Measurements from ENCODE around the gene AP1M1. TPM values are rescaled to one million over a fixed set of nuclear protein-coding genes. Genes with fewer than 3 reads are reported as not detected.

AP1M1 gene
- polyA plus RNA-seq, 3 donors: 54.3 to 70.2 (median 67.7) TPM

DNA sequence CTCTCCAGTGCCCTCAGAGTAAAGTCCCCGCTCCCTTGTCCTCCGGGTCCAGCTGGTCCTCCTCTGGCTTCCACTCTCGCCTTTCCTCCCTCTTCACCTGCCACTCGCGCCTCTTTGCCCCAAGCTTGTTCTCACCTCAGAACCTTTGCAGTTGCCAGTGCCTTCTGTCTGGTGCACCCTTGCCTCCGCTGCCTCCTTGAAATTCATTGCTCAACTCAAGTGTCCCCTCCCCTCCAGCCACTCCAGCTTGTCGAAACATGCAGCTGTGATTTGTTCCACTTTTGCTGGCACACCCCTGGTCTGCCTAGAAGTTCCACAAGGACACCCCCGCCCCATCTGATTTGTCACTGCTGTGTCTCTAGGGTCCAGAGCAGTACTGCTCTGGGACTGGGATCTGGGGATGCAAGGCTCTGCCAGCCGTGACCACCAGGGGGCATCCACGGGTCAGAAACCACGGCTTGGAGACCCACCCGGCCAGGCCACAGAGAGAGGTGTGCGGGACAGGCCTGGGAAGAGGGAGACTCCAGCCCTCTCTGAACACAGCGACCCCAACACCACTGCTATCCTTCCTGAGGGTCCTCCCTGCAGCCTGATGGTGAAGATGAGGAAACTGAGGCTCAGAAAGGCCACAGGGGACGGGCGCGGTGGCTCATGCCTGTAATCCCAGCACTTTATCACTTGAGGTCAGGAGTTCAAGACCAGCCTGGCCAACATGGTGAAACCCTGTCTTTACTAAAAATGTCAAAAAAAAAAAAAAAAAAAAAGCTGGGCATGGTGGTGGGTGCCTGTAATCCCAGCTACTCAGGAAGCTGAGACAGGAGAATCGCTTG lies 49.9 kb downstream of the AP1M1 start:
- peak; percentile 38 to 76 (median 63) for DNase-seq (ENCODE audit: extremely low read depth in 1 of 11, low read depth in 9 of 11, low spot score in 4 of 11)

DNA sequence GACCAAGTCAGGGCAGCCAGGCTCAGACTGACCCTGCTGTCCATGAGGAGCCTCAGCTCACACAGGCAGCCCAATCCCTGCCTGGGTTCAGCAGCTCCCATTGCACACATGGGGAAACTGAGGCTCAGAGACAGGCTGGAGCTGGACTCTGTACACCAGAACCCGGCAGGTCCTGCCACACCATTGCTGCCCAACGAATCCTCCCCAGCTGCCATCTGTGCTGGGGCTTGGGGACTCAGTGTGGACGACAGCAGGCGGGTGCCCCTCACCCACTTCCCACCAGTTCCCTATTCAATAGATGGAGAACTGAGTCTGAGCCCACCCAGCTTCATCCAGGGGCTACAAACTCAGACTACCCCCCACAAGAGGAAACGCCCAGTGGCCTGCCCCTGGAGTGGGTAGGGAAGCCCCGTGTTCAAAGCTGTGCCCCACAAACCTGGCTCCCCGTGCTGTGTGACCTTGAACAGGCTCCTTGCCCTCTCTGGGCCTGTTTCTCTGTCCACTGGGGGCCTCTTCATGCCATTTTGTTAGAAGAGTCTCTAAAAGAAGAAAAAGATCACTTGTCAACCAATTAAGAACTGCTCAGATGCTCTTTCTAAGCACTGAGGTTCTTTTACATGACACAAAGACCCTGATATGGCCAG lies 50.8 kb downstream of the AP1M1 start:
- DNase-seq (ENCODE audit: extremely low read depth in 1 of 11, low read depth in 9 of 11, low spot score in 4 of 11): no peak

DNA sequence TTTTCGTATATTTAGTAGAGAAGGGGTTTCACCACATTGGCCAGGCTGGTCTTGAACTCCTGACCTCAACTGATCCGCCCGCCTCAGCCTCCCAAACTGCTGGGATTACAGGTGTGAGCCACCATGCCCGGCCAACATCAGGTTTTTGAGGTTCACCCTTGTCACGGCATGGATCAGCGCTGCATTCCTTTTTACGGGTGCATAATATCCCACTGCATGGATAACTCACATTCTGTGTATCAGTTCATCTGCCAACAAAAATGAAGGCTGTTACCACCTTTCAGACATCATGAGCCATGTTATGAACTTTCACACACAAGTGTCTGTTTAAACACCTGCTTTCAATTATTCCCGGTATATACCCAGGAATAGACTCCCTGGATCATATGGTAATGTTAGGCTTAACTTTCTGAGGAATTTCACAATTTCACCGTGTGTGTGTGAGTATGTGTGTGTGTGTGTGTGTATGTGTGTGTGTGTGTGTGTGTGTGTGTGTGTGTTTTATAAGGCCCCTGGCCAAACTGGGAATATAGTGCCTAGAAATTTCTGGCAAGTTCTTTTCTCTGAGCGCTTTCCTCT lies 52.2 kb downstream of the AP1M1 start:
- DNase-seq (ENCODE audit: extremely low read depth in 1 of 11, low read depth in 9 of 11, low spot score in 4 of 11): no peak

DNA sequence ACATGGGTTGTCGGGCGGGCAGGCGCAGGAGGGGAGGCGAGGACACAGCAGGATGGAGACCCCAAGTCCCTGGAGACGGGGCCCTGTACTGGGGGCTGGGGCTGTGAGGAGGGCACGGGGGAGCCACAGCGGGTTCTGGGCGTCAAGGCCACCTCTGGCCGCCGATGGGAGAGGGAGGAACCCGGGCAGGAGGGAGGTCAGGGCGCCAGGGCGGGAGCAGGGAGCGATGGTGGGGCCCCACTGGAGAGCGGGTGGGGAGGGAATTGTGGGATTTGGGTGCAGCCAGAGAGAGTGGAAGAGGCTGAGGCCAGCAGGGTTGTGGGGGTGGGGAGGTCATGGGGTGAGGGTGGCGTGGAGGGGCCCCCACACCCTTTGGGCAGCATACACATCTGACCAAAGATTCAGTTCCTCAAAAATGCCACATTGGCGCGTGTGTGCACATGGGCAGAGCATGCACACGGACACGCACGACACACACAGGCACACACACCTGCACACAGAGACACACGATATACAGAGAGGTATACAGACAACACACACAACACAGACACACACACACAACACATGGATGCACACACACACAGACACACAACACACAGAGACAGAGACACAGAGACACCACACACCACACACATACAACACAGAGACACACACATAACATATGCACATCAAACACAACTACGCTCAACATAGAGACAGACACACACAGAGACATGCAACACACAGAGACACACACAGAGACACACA lies 54.9 kb downstream of the AP1M1 start:
- DNase-seq (ENCODE audit: extremely low read depth in 1 of 11, low read depth in 9 of 11, low spot score in 4 of 11): no peak

DNA sequence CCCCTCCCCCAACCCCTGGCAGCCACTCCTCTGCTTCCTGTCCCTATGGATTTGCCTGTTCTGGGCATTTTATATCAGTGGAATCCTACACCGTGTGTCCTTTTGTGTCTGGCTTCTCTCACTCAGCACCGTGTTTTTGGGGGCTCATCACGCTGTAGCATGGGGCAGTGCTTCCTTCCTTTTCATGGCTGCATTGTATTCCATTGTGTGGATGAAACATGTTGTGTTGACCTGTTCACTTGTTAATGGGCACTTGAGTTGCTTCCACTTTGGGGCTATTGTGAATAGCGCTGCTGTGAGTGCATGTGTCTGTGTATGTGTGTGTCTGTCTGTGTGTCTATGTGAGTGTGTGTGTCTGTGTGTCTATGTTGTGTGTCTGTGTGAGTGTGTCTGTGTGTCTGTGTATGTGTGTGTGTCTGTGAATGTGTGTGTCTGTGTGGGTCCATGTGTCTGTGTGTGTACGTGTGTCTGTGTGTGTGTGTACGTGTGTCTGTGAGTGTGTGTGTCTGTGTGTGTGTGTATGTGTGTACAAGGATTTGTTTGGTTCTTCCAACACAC lies 57.2 kb downstream of the AP1M1 start:
- DNase-seq (ENCODE audit: extremely low read depth in 1 of 11, low read depth in 9 of 11, low spot score in 4 of 11): no peak

DNA sequence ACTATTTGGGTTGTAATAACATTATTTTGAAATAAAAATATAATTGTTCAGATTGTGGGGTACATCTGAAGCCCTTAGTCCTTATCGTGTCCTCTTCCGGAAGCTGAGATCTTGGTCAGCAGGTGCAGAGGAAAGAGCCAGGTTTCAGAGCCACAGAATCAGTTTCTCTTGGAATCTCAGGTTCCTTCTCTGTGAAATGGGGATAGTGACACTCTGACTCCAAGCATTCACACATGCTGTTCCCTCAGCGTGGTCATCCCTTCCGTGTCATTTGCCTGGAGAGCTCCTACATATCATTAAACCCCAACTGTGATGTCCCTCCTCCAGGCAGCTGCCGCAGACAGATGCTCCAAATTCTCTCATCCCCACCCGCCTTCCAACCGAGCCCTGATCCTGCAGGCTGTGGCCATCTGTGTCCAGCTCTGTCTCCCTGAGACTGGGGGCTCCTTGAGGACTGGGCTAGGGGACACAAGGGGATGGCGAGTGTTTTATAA lies 59.8 kb downstream of the AP1M1 start:
- no peak for DNase-seq (ENCODE audit: extremely low read depth in 1 of 11, low read depth in 9 of 11, low spot score in 4 of 11)

DNA sequence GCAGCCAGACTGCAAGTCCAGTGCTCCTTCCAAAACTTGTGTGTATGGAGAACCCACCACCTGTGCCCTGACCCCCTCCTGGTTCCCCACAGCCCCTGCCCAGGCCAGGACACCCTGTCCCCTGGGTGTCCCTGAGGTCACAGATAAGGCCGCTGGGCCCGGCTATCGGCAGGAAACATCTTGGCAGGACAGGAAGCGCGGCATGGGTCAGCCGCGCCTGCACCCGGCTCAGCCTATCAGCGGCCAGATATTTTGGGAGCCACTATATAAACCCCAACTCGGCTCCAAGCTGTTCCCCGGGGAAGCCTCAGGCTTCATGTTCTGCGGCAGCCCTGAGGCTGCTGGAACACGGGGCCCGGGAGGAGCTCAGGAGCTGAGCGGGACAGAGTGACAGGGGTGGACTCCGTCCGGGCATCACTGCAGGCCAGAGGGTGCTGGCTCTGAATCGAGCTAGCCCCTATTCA lies 60.8 kb downstream of the AP1M1 start:
- peak in 1 of 11 donors; percentile 25 for DNase-seq (ENCODE audit: extremely low read depth in 1 of 11, low read depth in 9 of 11, low spot score in 4 of 11)

DNA sequence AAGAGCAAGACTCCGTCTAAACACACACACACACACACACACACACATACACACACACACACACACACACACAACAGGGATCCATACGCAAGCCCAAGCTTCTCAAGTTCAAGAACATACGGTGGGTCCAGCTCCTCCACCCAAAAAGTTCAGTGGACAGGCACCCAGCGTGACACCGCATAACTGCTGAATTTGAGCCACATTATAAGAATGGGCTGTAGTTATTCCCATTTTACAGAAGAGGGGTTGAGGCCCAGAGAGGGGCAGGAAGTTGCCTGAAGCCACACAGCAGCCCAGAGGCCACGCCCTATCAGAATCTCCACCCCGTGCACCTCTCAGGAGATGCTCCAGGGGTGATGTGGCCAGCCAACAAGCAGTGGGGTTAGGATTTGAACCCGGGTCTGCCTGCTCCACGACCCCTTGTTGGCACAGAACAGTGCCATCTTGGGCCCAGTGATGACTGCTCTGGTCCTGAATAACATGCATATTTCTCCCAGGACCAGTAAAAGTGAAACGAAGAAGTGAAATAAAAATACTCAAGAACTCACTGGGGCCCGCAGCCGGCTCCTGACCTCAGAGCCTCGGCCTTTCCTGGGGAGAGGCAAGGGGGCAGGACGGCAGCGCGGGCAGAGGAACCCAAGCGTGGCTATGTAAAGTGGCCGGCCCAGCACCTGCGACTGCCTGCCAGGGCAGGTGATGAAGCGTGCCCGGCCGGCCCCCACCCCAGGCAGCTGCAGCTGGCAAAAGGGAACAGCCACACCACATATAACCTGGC lies 61.9 kb downstream of the AP1M1 start:
- no peak for DNase-seq (ENCODE audit: extremely low read depth in 1 of 11, low read depth in 9 of 11, low spot score in 4 of 11)

DNA sequence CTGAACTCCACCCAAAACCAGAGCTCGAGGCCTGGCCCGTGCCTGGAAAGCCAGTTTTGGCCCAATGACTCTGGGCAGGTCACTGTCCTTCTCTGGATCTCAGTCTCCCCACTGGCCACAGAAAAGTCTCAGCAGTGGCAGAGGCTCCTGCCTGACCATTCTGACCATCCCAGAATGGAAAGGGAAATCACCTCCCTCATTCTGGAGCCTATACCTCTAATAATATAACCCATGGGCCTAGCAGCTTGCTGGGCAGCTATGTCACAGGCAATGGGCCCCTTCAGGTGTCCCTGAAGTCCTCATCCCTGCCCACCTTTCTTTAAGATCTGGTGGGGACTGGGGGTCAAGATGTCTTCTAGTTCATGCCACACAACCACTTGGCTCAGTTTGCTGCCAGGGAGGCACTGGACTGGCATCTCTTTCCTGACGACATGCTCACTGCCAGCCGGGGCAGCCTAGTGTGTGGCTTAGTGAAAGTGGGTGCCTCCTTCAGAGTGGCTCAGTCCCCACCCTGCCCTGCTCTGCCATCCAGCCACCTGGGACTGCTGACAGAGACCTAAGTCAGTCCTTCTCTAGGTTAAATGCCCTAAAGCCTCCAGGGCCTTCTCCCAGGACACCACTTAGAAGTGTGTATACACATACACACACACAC lies 62.6 kb downstream of the AP1M1 start:
- DNase-seq (ENCODE audit: extremely low read depth in 1 of 11, low read depth in 9 of 11, low spot score in 4 of 11): no peak

DNA sequence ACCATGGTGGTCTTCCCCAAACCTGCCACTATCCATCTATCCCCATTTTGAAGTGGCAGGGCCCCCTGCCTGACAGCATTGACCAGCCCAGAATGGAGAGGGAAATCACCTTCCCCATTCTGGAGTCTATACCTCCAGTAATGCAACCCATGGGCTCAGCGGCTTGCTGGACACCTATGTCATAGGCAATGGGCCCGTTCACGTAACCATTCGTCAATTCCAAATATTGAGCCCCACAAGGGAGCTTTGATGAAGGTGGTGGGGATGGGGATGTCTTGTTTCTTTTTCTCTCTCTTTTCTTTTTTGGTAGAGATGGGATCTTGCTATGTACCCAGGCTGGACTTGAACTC lies 63.1 kb downstream of the AP1M1 start:
- DNase-seq (ENCODE audit: extremely low read depth in 1 of 11, low read depth in 9 of 11, low spot score in 4 of 11): no peak

DNA sequence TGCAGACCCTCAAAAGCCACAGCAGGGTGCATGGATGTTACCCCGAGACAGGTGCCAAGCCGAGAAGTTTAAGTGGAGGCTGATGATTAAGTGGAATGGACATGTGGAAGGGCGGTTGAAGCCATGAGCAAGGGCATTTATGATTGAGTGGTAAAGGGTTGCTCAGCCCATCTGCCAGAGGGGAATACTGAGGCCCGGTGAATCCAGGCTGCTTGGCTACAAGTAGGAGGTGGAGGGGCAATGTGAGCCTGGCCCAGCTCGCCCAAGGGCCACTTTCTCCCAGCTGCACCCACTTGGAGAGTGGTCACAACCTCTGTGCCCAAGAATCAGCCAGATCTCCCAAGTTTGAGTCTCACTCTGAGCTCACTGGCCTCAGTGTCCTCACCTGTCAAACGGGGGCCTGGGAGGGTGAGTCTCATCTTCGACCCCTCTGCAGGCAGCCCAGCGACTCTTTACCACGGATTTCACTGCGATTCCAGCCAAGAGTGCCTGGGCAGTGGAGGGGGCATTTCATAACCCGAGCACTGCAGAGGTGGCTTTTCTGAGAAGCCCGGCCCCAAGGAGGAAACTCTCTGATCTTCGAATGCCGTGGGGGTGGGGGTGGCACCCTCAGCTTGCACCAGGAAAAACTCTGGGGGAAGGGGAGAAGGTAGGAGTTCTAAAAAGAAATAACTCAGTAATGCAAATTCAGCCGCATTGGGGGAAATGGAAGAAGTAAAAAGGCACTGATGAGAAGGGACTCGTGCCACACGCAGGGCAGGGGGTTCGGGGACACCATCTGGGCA lies 64.1 kb downstream of the AP1M1 start:
- no peak for DNase-seq (ENCODE audit: extremely low read depth in 1 of 11, low read depth in 9 of 11, low spot score in 4 of 11)

DNA sequence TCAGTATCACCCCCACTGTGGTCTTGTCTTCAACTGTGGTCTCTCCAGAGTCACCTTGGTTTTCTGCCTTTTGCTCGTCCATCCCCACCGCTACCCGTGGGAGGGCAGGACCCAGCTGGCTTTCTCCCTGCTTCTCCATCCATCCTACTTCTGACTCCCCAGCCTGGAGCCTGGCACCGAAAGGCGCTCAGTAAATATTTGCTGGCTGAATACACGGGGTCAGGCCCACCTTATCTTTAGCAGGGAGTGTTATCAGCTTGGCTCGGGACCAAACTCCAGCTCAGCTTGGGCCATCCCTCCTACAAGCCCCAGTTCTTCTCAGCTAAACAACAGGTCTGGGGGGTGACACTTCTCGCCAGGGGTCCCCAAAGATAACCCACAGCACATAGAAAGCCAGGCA lies 64.9 kb downstream of the AP1M1 start:
- DNase-seq (ENCODE audit: extremely low read depth in 1 of 11, low read depth in 9 of 11, low spot score in 4 of 11): no peak

DNA sequence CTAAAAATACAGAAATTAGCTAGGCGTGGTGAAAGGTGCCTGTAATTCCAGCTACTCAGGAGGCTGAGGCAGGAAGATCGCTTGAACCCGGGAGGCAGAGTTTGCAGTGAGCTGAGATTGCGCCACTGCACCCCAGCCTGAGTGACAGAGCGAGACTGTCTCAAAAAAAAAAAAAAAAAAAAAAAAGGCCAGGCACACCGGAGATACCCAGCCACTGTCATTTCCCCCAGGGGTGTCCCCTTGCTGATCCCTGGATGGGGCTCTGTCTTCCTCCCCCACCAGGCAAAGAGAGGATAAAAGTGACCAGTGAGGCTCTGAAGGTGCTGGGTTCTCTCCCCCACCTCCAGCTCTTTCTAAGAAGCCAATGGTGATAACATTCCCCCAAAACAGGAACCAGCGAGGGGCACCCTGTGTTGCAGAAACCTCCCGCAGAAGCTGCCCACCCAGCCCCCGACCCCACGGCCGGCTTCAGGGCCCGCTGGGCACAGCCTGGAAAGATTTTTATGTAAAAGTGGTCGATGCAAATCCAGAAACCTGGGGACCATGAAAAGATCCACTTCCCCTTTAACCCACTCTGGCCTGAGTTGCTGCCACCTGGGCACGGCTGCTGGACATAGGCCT lies 65.5 kb downstream of the AP1M1 start:
- no peak for DNase-seq (ENCODE audit: extremely low read depth in 1 of 11, low read depth in 9 of 11, low spot score in 4 of 11)

DNA sequence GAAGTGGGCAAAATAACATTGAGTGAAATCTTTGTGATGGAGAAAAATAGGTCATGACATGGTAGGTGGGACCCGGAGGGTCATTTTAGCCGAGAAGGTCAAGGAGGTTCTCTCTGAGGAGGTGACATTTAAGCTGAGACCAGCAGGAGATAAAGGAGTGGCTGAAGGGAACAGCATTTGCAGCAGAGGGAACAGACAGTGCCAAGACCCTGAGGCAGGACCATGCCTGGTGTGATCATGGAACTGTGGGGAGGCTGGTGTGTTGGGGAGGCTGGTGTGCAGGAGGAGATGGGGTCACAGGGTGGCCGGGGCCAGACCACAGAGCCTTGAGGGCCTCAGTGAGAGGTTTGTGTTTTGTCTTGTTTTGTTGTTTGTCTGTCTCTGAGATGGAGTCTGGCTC lies 67.5 kb downstream of the AP1M1 start:
- no peak for DNase-seq (ENCODE audit: extremely low read depth in 1 of 11, low read depth in 9 of 11, low spot score in 4 of 11)

DNA sequence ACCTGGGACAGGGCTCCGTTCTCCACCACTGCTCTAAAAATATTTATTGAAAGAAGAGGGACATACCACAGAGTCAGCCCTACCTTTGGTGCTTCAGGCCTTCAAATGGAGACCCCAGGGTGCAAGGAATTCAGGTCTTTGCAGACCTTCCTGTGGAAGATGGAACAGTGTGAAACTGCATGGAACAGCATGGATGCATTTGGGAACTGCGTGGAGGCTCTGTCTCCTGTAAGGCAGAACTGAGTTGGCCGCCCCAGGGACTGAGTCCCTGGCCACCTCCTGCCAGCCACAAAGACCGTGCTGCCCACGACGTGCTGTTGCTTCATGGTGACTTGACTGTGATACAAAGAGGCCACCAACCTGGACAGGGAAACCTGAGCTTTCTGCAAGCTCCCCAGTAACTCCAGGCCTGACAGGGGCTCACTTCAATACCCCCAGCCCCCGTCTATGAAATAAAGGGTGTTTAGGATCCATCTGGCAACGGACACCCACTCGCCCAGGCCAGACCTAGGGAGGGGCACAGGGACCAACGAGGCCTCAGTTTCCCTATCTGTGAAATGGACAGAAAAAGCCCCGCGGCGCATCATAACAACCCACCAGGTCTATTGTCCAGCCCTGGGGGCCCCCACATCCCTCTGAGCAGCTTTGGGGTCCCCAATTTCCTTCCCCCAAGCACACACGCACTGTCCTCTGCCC lies 68.3 kb downstream of the AP1M1 start:
- DNase-seq (ENCODE audit: extremely low read depth in 1 of 11, low read depth in 9 of 11, low spot score in 4 of 11): no peak

DNA sequence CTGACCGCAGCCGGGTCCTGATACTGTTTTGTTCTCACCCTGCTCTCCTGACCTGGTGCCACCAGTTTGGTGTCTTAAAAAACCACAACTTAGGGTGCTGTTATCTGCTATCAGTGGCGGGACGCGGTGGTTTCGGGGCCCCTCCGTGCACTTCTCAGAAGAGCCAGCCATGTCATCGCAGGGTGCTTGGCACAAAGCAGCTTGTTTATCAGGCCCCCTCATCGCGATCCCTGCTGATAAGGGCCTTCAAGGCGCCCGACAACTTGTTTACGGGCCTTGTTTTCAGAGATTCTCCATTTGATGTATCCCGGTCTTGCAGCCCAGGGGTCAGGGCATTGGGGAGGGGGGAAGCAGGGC lies 68.9 kb downstream of the AP1M1 start:
- no peak for DNase-seq (ENCODE audit: extremely low read depth in 1 of 11, low read depth in 9 of 11, low spot score in 4 of 11)
